A549 (cell line): ENCODE data around the gene OLR1. TPM values are rescaled to one million over a fixed set of nuclear protein-coding genes. Genes with fewer than 3 reads are reported as not detected.

Experiments used
- ATAC-seq, 2 experiments: fragments of 200-7000 bp in 1 of 2; fragments of >200 bp in 1 of 2; cut with Nextera tagmentation in 1 of 2; cut with Tn5 transposase in 1 of 2; 3 replicates each; pipeline versions ENCODE4 v1.8.0 to v1.9.1; 2018 to 2020; ENCODE audit warnings: mild to moderate bottlenecking in 1 of 2, moderate library complexity in 1 of 2
- CTCF ChIA-PET: fragments of 300-600 bp; sonication (Branson Sonifier 250); formaldehyde crosslinking; extraction: SDS; loops from one replicate; lab custom pipeline; 2021; ENCODE audit warnings: antibody characterized with exemption, inconsistent platforms; lab: Yijun Ruan, JAX
- POLR2A ChIA-PET: fragments of 350-600 bp; formaldehyde crosslinking; extraction: SDS; loops from one replicate; lab custom pipeline; 2021; ENCODE audit warnings: antibody characterized with exemption, inconsistent platforms; lab: Yijun Ruan, JAX
- DNase-seq, 2 experiments: peaks; one replicate each; pipeline versions ENCODE4 v3.0.0 to v3.0.0-alpha.2; 2011 to 2016; ENCODE audit warnings: low read depth in 1 of 2, low spot score in 1 of 2
- FAIRE-seq: peaks from 2 replicates; lab custom pipeline; 2011; peaks lifted over from hg19 to GRCh38; lab: Jason Lieb, UNC
- H3K27ac ChIP-seq, 2 experiments: fragments of >200 bp; sonication (Bioruptor Twin); formaldehyde crosslinking; 3 replicates each; pipeline ENCODE4 v1.5.1; 2016 to 2017
- H3K4me1 ChIP-seq: fragments of >200 bp; sonication (Bioruptor Twin); formaldehyde crosslinking; 3 replicates; pipeline ENCODE4 v1.6.1; 2016
- H3K4me2 ChIP-seq: fragments of >200 bp; sonication (Bioruptor Twin); formaldehyde crosslinking; 3 replicates; pipeline ENCODE4 v1.6.1; 2016
- H3K4me3 ChIP-seq: fragments of >200 bp; sonication (Bioruptor Twin); formaldehyde crosslinking; 3 replicates; pipeline ENCODE4 v1.5.1; 2016
- H3K9me3 ChIP-seq: fragments of >200 bp; sonication (Bioruptor Twin); formaldehyde crosslinking; 3 replicates; pipeline ENCODE4 v1.6.1; 2016
- BCL3 ChIP-seq: fragments of >200 bp; sonication (Bioruptor Twin); formaldehyde crosslinking; IDR thresholded peaks from 3 replicates; pipeline ENCODE4 v1.6.1; 2016
- BHLHE40 ChIP-seq: IDR thresholded peaks from 2 replicates; pipeline ENCODE4 v1.6.1; 2012; ENCODE audit warnings: low read depth, low read length, inconsistent platforms
- CBX8 ChIP-seq: fragments of 200-600 bp; sonication (generic); IDR thresholded peaks from 2 replicates; pipeline ENCODE4 v1.6.1; 2016
- CHD2 ChIP-seq: fragments of 150-350 bp; IDR thresholded peaks from 2 replicates; pipeline ENCODE4 v1.6.1; 2014; ENCODE audit warnings: low read length; ENCODE audit not compliant: partially characterized antibody
- CHD4 ChIP-seq: fragments of 200-600 bp; sonication (generic); IDR thresholded peaks from 2 replicates; pipeline ENCODE4 v1.6.1; 2016; ENCODE audit warnings: antibody characterized with exemption, mild to moderate bottlenecking, borderline replicate concordance
- CTCF ChIP-seq: fragments of >200 bp; sonication (Bioruptor Twin); formaldehyde crosslinking; IDR thresholded peaks from 3 replicates; pipeline ENCODE4 v1.5.1; 2016
- E2F6 ChIP-seq: IDR thresholded peaks from 2 replicates; pipeline ENCODE4 v1.6.1; 2012; ENCODE audit warnings: low read depth, borderline replicate concordance
- EP300 ChIP-seq, 2 experiments: fragments of >200 bp; sonication (Bioruptor Twin); formaldehyde crosslinking; IDR thresholded peaks; 2 replicates in 1 of 2; 3 replicates in 1 of 2; pipeline ENCODE4 v1.6.1; 2016 to 2017
- FOSB ChIP-seq: fragments of 250-450 bp; sonication (Bioruptor Pico); IDR thresholded peaks from 2 replicates; pipeline ENCODE4 v1.5.0; 2020; ENCODE audit warnings: mild to moderate bottlenecking, moderate library complexity
- HDAC2 ChIP-seq: fragments of 200-600 bp; sonication (generic); IDR thresholded peaks from 2 replicates; pipeline ENCODE4 v1.6.1; 2016
- HOXA7 ChIP-seq: fragments of 250-450 bp; sonication (Bioruptor Pico); IDR thresholded peaks from 2 replicates; pipeline ENCODE4 v1.5.0; 2020; ENCODE audit warnings: mild to moderate bottlenecking, moderate library complexity
- HOXB13 ChIP-seq: fragments of 250-450 bp; sonication (Bioruptor Pico); IDR thresholded peaks from 2 replicates; pipeline ENCODE4 v1.5.0; 2020; ENCODE audit warnings: low read depth, mild to moderate bottlenecking, moderate library complexity
- JUN ChIP-seq, 2 experiments: fragments of >200 bp; sonication (Bioruptor Twin); formaldehyde crosslinking; IDR thresholded peaks; 2 replicates in 1 of 2; 3 replicates in 1 of 2; pipeline ENCODE4 v1.6.1; 2016 to 2017
- JUNB ChIP-seq: fragments of >200 bp; sonication (Bioruptor Twin); formaldehyde crosslinking; IDR thresholded peaks from 2 replicates; pipeline ENCODE4 v1.6.1; 2016
- KDM1A ChIP-seq: fragments of 200-600 bp; sonication (generic); IDR thresholded peaks from 2 replicates; pipeline ENCODE4 v1.6.1; 2016; ENCODE audit warnings: low read depth, mild to moderate bottlenecking
- MAFK ChIP-seq: fragments of 450-650 bp; IDR thresholded peaks from 2 replicates; pipeline ENCODE4 v1.6.1; 2014; ENCODE audit not compliant: partially characterized antibody
- MAX ChIP-seq: IDR thresholded peaks from 2 replicates; pipeline ENCODE4 v1.6.1; 2012
- MYC ChIP-seq: IDR thresholded peaks from 2 replicates; pipeline ENCODE4 v1.6.1; 2012; ENCODE audit warnings: mild to moderate bottlenecking, inconsistent platforms, low read length, improper control_type of control experiment, borderline replicate concordance
- NR3C1 ChIP-seq: fragments of >200 bp; sonication (Bioruptor Twin); formaldehyde crosslinking; IDR thresholded peaks from 3 replicates; pipeline ENCODE4 v1.6.1; 2017
- PHF8 ChIP-seq: fragments of 200-600 bp; sonication (generic); IDR thresholded peaks from 2 replicates; pipeline ENCODE4 v1.6.1; 2016; ENCODE audit warnings: low read depth, mild to moderate bottlenecking, antibody characterized with exemption, moderate library complexity, borderline replicate concordance
- POLR2A ChIP-seq: IDR thresholded peaks from 2 replicates; pipeline ENCODE4 v1.6.1; 2012; ENCODE audit warnings: mild to moderate bottlenecking, low read length
- RARB ChIP-seq: fragments of 250-450 bp; sonication (Bioruptor Pico); IDR thresholded peaks from 2 replicates; pipeline ENCODE4 v1.8.0; 2021; ENCODE audit warnings: mild to moderate bottlenecking, moderate library complexity
- RNF2 ChIP-seq: fragments of 200-600 bp; sonication (generic); IDR thresholded peaks from 2 replicates; pipeline ENCODE4 v1.6.1; 2016; ENCODE audit warnings: low read depth, mild to moderate bottlenecking, antibody characterized with exemption, moderate library complexity, borderline replicate concordance
- SREBF2 ChIP-seq: fragments of 450-650 bp; IDR thresholded peaks from 2 replicates; pipeline ENCODE4 v1.6.1; 2014; ENCODE audit warnings: mild to moderate bottlenecking, moderate library complexity
- ZC3H11A ChIP-seq: fragments of 450-650 bp; IDR thresholded peaks from 2 replicates; pipeline ENCODE4 v1.6.1; 2014; ENCODE audit warnings: antibody characterized with exemption, mild to moderate bottlenecking
- WGBS: methylation state at CpG from one replicate; pipeline ENCODE4 v1.1.6; 2017; ENCODE audit errors: missing lambda C conversion rate; 5-methylcytosine and 5-hydroxymethylcytosine counted together
- polyA plus RNA-seq, 4 experiments: library from polyadenylated mRNA; depleted of rRNA in 3 of 4; stranded (reverse); fragments of >200 nt; fragmentation: RNase III in 1 of 4; extraction: RNeasy Plus Mini Kit Qiagen cat#74134 plus additional on column Dnase treatment in 1 of 4; gene quantifications; 2 replicates in 3 of 4; 3 replicates in 1 of 4; pipeline ENCODE4 v1.2.3, GENCODE V29; 2011 to 2017
- TF ChIP-seq, protein P1 (sequence below): fragments of 150-350 bp; IDR thresholded peaks from 2 replicates; pipeline ENCODE4 v1.6.1; 2014; ENCODE audit warnings: low read depth, mild to moderate bottlenecking, low read length

OLR1 gene
- polyA plus RNA-seq, 2 of the 4 experiments (the other 2 are of a cell fraction), result 0.59 to 0.92 TPM

- FAIRE-seq, result no peak
- Histone ChIP-seq H3K9me3 (no peaks in the 10 kb centered on the region), H3K4me2 (peak overlapping the region; percentile 11; the same call in 1 of the 3 replicates), H3K4me1 (peaks cover 7% of the 10 kb centered on the region; the same call in 1 of the 3 replicates), H3K27ac (no peak overlapping the region), H3K4me3 (no peak overlapping the region)
- ChIA-PET POLR2A (no interaction called here), CTCF (interaction anchor here (1.0 to 1.7 kb wide), 3 partner anchors 20 to 109 kb away, joined by 3 to 7 read pairs (median 4); no protein-coding TSS in a partner anchor)
- ATAC-seq, result peak; percentile 57 to 62; a peak in 4 of 6 replicates
- DNase-seq, result peak in 1 of 2 experiments; percentile 38
- TF ChIP-seq MAX (no peak), MAFK (peak; percentile 54), HOXB13 (no peak)
- 30% methylated on average over 3 of the region's 3 CpGs for WGBS
Measured at GRCh38 chr12:10119066-10119465, 52.9 kb downstream of the OLR1 start.

DNA sequence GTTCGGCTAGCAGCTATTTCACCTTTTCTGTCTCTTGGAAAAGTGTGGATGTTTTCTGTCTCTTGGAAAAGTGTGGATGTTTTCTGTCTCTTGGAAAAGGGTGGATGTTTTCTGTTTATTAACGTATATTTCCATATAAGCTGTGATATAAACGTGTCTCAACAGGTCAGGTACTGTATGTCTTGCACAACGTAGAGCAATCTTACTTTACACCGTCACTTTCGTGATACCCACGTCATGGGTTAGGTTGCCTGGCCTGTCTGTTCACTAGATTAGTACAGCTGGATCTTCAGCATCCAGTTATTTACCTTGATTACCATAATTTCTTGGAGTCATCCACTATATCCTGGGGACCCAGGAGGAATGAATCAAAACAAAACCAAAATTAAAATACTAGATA lies 56.0 kb downstream of the OLR1 start:
- CTCF ChIA-PET, result interaction anchor here (1.0 kb wide), 1 partner anchor 24 kb away, joined by 3 read pairs; no protein-coding TSS in a partner anchor
- WGBS, result 74% methylated on average over 7 of the region's 7 CpGs
- no peak for DNase-seq

GRCh38 chr12:10115311-10115710 lies 56.6 kb downstream of the OLR1 start:
- peaks cover 22% of the 10 kb centered on the region for H3K4me1 ChIP-seq
- H3K9me3 ChIP-seq, result no peaks in the 10 kb centered on the region
- H3K4me3 ChIP-seq, result no peak overlapping the region
- 79% methylated on average over 15 of the region's 15 CpGs for WGBS
- H3K4me2 ChIP-seq, result no peak overlapping the region
- ATAC-seq (no peak), DNase-seq (no peak), FAIRE-seq (no peak)
- no peak for TF ChIP-seq ZC3H11A
- TF ChIP-seq CBX8, result no peak
- no peak for TF ChIP-seq JUN (IDR thresholded peaks at IDR 0.05)
- TF ChIP-seq CTCF, result no peak
- TF ChIP-seq, protein P1, sequence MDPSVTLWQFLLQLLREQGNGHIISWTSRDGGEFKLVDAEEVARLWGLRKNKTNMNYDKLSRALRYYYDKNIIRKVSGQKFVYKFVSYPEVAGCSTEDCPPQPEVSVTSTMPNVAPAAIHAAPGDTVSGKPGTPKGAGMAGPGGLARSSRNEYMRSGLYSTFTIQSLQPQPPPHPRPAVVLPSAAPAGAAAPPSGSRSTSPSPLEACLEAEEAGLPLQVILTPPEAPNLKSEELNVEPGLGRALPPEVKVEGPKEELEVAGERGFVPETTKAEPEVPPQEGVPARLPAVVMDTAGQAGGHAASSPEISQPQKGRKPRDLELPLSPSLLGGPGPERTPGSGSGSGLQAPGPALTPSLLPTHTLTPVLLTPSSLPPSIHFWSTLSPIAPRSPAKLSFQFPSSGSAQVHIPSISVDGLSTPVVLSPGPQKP, result no peak
- no peak for TF ChIP-seq CHD4
- TF ChIP-seq BCL3, result no peak
- TF ChIP-seq SREBF2, result no peak
- TF ChIP-seq MYC, result no peak
- TF ChIP-seq E2F6, result no peak
- TF ChIP-seq FOSB (CRISPR knock-in tag), result no peak
- no peak for TF ChIP-seq BHLHE40
- H3K27ac ChIP-seq, result no peak overlapping the region
- ChIA-PET CTCF (interaction anchor here (1.0 kb wide), 1 partner anchor 24 kb away, joined by 3 read pairs; no protein-coding TSS in a partner anchor), POLR2A (no interaction called here)

More for the DNA sequence above, 56.0 kb downstream of the OLR1 start:
- Histone ChIP-seq H3K4me1 (peaks cover 22% of the 10 kb centered on the region), H3K9me3 (no peaks in the 10 kb centered on the region), H3K4me3 (no peak overlapping the region), H3K4me2 (no peak overlapping the region), H3K27ac (no peak overlapping the region)
- TF ChIP-seq POLR2A, result no peak
- TF ChIP-seq PHF8, result no peak
- TF ChIP-seq HOXA7, result no peak
- no peak for TF ChIP-seq HDAC2
- TF ChIP-seq RARB (CRISPR knock-in tag), result no peak
- no peak for TF ChIP-seq NR3C1
- no peak for TF ChIP-seq JUNB
- TF ChIP-seq KDM1A, result no peak
- TF ChIP-seq EP300 (IDR thresholded peaks at IDR 0.05), result no peak
- no peak for TF ChIP-seq RNF2
- TF ChIP-seq CHD2, result no peak
- TF ChIP-seq, protein P1, result no peak
- FAIRE-seq (peak; percentile 7), ATAC-seq (no peak)
- POLR2A ChIA-PET, result no interaction called here
